B cell (primary cell): ENCODE measurements around the gene AMH.

Experiments
- CTCF ChIP-seq: fragments of 200-600 bp; IDR thresholded peaks from one replicate; pipeline ENCODE4 v1.8.0; 2022; ENCODE audit warnings: antibody characterized with exemption, mild to moderate bottlenecking
- EZH2 ChIP-seq: IDR thresholded peaks from 2 replicates; pipeline ENCODE4 v1.6.1; 2012; ENCODE audit warnings: borderline replicate concordance, low read depth, mild to moderate bottlenecking, moderate library complexity, low read length; ENCODE audit not compliant: insufficient read depth, poor library complexity, severe bottlenecking

GRCh38 chr19:2237869-2238153, 11.3 kb upstream of the AMH start:
- TF ChIP-seq CTCF (no peak), EZH2 (no peak)
